Left lobe of liver (tissue), 2 donors: ENCODE results near the gene ADSL. TPM values are rescaled to one million over a fixed set of nuclear protein-coding genes. Genes with fewer than 3 reads are reported as not detected.
A peak's percentile ranks its signal among the peaks of the same experiment; 100 is the strongest.

ENCODE experiments used
- ATAC-seq: fragments of 200-7000 bp; cut with Tn5 transposase; one replicate; pipeline ENCODE4 v1.9.1; 2020; ENCODE audit warnings: mild to moderate bottlenecking, moderate library complexity
- DNase-seq: peaks from one replicate; pipeline ENCODE4 v3.0.0-alpha.2; 2020; ENCODE audit warnings: low spot score
- total RNA-seq: library from RNA; stranded (reverse); gene quantifications from one replicate; pipeline ENCODE4 v1.2.1, GENCODE V29; 2021
- donor health status: DM: no; HTN: no; CAD: no; lungs with moderate emphysema.
- donor health status: DM: no; HTN: yes; CAD: no.

ADSL gene
- total RNA-seq, 1 donor from 2014 or later, result 19.0 TPM

GRCh38 chr22:40433416-40434090 lies 87.3 kb downstream of the ADSL start:
- DNase-seq, result no peak
- no peak for ATAC-seq

DNA sequence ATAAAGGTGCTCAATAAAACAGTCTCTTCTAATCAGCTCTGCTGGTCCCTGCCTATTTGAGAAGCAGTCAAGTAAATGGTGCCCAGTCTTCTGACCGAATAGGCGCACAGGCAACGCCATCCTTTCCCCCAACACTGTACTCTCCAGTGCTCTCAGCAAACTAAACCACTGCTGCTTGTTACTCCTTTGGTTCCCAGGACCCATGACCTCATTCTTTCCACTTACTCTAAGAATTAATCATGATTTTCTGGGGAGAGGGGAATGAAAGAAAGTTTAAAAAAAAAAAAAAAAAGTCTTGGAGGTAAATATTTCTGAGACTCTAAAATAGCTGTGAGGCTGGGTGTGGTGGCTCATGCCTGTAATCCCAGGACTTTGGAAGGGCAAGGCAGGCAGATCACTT lies 87.8 kb downstream of the ADSL start:
- ATAC-seq, result no peak
- DNase-seq, result no peak

- DNase-seq (no peak), ATAC-seq (no peak)
These were observed 88.4 kb downstream of the ADSL start for GRCh38 chr22:40434745-40435144.

GRCh38 chr22:40436505-40437431 lies 90.5 kb downstream of the ADSL start:
- ATAC-seq (peak; percentile 78), DNase-seq (no peak)

Other genes starting within 250 kb of the ADSL start
- gene TNRC6B, start 168.6 kb upstream of the ADSL start, total RNA-seq, result 29.0 TPM
- gene SGSM3, start 24.1 kb downstream of the ADSL start, total RNA-seq, result 31.4 TPM